ENCODE data around the gene RBFA.

DNA sequence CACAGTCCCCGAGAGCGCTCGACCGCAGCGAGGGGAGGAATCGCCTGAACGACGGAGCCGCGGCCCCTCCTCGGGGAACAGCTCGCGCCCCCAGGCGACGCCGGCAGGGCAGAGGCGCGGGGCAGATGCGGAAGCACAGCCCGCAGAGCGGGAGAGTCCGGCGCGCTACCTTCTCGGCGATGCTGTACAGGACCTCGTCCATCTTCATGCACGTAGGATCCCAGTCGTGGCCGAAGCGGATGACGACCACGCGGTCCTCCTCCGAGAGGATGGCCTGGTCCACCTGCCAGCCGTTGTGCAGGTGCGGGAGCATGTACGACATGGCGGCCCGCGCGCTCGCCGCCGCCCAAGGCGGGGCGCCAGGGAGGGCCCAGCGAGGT, 46.2 kb upstream of the RBFA start:
- TF ChIP-seq, protein P1, sequence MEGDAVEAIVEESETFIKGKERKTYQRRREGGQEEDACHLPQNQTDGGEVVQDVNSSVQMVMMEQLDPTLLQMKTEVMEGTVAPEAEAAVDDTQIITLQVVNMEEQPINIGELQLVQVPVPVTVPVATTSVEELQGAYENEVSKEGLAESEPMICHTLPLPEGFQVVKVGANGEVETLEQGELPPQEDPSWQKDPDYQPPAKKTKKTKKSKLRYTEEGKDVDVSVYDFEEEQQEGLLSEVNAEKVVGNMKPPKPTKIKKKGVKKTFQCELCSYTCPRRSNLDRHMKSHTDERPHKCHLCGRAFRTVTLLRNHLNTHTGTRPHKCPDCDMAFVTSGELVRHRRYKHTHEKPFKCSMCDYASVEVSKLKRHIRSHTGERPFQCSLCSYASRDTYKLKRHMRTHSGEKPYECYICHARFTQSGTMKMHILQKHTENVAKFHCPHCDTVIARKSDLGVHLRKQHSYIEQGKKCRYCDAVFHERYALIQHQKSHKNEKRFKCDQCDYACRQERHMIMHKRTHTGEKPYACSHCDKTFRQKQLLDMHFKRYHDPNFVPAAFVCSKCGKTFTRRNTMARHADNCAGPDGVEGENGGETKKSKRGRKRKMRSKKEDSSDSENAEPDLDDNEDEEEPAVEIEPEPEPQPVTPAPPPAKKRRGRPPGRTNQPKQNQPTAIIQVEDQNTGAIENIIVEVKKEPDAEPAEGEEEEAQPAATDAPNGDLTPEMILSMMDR (IDR thresholded peaks at IDR 0.05) = peak in 5 of 7 experiments; percentile 11 to 32 (median 30)
- TF ChIP-seq POLR2A (IDR thresholded peaks at IDR 0.05) = peak in 1 of 3 donors; percentile 37

Data from body of pancreas (tissue), 4 donors.